Activated B cell treated with CpG ODN at 0.5 μM for 24 hours (primary cell): ENCODE data around the gene SREBF2. TPM values are rescaled to one million over a fixed set of nuclear protein-coding genes. Genes with fewer than 3 reads are reported as not detected.

ENCODE experiments used
- ATAC-seq: fragments of 200-7000 bp; cut with Tn5 transposase; one replicate; pipeline ENCODE4 v1.10.0; 2021; ENCODE audit warnings: low read depth, mild to moderate bottlenecking, moderate library complexity
- CTCF ChIA-PET: fragments of 350-600 bp; sonication (Branson Sonifier 250); formaldehyde crosslinking; loops from one replicate; lab custom pipeline; 2021; ENCODE audit warnings: antibody characterized with exemption; lab: Charles Lee
- POLR2A ChIA-PET: fragments of 350-600 bp; sonication (Branson Sonifier 250); formaldehyde crosslinking; loops from one replicate; lab custom pipeline; 2021; ENCODE audit warnings: antibody characterized with exemption; lab: Charles Lee
- DNase-seq: peaks from one replicate; pipeline ENCODE4 v3.0.0; 2022
- H3K27ac Mint-ChIP-seq: one replicate; pipeline ENCODE4 v1.8.0; 2020; ENCODE audit warnings: mixed read lengths
- H3K27me3 Mint-ChIP-seq: one replicate; pipeline ENCODE4 v1.8.0; 2021; ENCODE audit warnings: mixed read lengths
- H3K36me3 Mint-ChIP-seq: one replicate; pipeline ENCODE4 v1.8.0; 2021; ENCODE audit warnings: low read depth, mixed read lengths
- H3K4me1 Mint-ChIP-seq: one replicate; pipeline ENCODE4 v1.8.0; 2021; ENCODE audit warnings: mixed read lengths
- H3K4me3 Mint-ChIP-seq: one replicate; pipeline ENCODE4 v1.8.0; 2020; ENCODE audit warnings: mild to moderate bottlenecking, mixed read lengths
- H3K9me3 Mint-ChIP-seq: one replicate; pipeline ENCODE4 v1.8.0; 2020; ENCODE audit warnings: mixed read lengths
- intact Hi-C: fragments of 100-400 bp; cut with micrococcal nuclease; formaldehyde crosslinking; loops from one replicate; pipeline ENCODE4 v1.15.1; 2024
- total RNA-seq: library from RNA; stranded (reverse); gene quantifications from 2 replicates; pipeline ENCODE4 v1.2.3, GENCODE V29; 2022
- TF ChIP-seq, protein P1 (sequence below): fragments of 200-600 bp; IDR thresholded peaks from one replicate; pipeline ENCODE4 v1.8.0; 2022; ENCODE audit warnings: antibody characterized with exemption, mild to moderate bottlenecking

SREBF2 gene
- total RNA-seq, 1 donor from 2014 or later = 307 TPM

DNA sequence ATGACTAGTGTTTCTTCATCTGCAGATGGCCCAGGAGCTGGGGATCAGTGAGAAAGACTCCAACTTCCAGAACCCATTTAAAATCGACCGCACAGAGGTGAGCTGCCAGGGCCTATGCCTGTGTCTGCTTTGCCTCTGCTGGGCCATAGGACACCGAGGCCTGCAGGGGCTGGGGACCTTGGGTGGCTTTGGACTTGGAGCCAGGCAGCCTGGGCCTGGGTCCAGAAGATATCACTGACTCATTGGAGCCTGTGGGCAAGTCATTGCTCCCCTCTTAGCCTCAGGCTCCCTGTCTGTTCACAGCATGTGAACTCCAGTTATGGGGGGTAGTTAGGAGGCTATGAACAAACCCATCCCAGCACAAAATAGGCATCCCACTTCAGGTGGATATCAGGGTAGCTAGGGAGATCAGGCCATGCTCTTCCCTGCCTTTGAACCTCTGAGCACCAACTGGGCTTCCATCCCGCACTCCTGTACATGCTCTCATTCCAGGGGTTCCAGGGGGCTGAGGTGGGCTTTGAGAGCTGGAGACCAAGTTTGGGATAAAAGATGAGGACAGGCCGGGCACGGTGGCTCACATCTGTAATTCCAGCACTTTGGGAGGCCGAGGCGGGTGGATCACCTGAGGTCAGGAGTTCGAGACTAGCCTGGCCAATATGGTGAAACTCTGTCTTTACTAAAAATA is 19.0 kb upstream of the SREBF2 start:
- Mint-ChIP-seq H3K36me3 (peaks cover 48% of the 10 kb centered on the region), H3K27ac (no peak overlapping the region), H3K27me3 (no peaks in the 10 kb centered on the region), H3K4me1 (no peaks in the 10 kb centered on the region), H3K9me3 (no peaks in the 10 kb centered on the region), H3K4me3 (no peak overlapping the region)
- ChIA-PET CTCF (no interaction called here), POLR2A (interaction anchor here (2.3 kb wide), 1 partner anchor 14 kb away, joined by 12 read pairs; the partner anchor contains the start of gene CCDC134)
- intact Hi-C loops = no loop called here
- ATAC-seq = no peak
- TF ChIP-seq, protein P1, sequence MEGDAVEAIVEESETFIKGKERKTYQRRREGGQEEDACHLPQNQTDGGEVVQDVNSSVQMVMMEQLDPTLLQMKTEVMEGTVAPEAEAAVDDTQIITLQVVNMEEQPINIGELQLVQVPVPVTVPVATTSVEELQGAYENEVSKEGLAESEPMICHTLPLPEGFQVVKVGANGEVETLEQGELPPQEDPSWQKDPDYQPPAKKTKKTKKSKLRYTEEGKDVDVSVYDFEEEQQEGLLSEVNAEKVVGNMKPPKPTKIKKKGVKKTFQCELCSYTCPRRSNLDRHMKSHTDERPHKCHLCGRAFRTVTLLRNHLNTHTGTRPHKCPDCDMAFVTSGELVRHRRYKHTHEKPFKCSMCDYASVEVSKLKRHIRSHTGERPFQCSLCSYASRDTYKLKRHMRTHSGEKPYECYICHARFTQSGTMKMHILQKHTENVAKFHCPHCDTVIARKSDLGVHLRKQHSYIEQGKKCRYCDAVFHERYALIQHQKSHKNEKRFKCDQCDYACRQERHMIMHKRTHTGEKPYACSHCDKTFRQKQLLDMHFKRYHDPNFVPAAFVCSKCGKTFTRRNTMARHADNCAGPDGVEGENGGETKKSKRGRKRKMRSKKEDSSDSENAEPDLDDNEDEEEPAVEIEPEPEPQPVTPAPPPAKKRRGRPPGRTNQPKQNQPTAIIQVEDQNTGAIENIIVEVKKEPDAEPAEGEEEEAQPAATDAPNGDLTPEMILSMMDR = no peak
- DNase-seq = no peak

GRCh38 chr22:41815716-41816115 is 17.2 kb upstream of the SREBF2 start:
- ChIA-PET CTCF (no interaction called here), POLR2A (interaction anchor here (0.9 kb wide), 1 partner anchor 125 kb away, joined by 4 read pairs; no protein-coding TSS in a partner anchor)
- TF ChIP-seq, protein P1 = no peak
- Mint-ChIP-seq H3K4me3 (no peak overlapping the region), H3K9me3 (no peaks in the 10 kb centered on the region), H3K36me3 (peaks cover 43% of the 10 kb centered on the region), H3K27ac (no peak overlapping the region), H3K27me3 (no peaks in the 10 kb centered on the region), H3K4me1 (no peaks in the 10 kb centered on the region)
- DNase-seq (no peak), ATAC-seq (no peak)
- intact Hi-C loops = no loop called here

- H3K4me3 Mint-ChIP-seq = no peak overlapping the region
- peaks cover 41% of the 10 kb centered on the region for H3K36me3 Mint-ChIP-seq
- no peaks in the 10 kb centered on the region for H3K9me3 Mint-ChIP-seq
- no peak overlapping the region for H3K27ac Mint-ChIP-seq
- ATAC-seq = no peak
- DNase-seq = no peak
- ChIA-PET POLR2A (interaction anchor here (0.9 kb wide), 1 partner anchor 124 kb away, joined by 4 read pairs; no protein-coding TSS in a partner anchor), CTCF (no interaction called here)
- TF ChIP-seq, protein P1 = no peak
- no peaks in the 10 kb centered on the region for H3K4me1 Mint-ChIP-seq
- intact Hi-C loops = no loop called here
- no peaks in the 10 kb centered on the region for H3K27me3 Mint-ChIP-seq
Observed at GRCh38 chr22:41816241-41816640, 16.7 kb upstream of the SREBF2 start.

GRCh38 chr22:41816871-41817270 is 16.0 kb upstream of the SREBF2 start:
- peaks cover 37% of the 10 kb centered on the region for H3K36me3 Mint-ChIP-seq
- H3K27ac Mint-ChIP-seq = no peak overlapping the region
- no peaks in the 10 kb centered on the region for H3K4me1 Mint-ChIP-seq
- no peaks in the 10 kb centered on the region for H3K27me3 Mint-ChIP-seq
- no peak for ATAC-seq
- intact Hi-C loops = no loop called here
- TF ChIP-seq, protein P1 = no peak
- ChIA-PET CTCF (no interaction called here), POLR2A (no interaction called here)
- no peak for DNase-seq
- no peaks in the 10 kb centered on the region for H3K9me3 Mint-ChIP-seq
- no peak overlapping the region for H3K4me3 Mint-ChIP-seq

GRCh38 chr22:41818011-41818410 is 14.9 kb upstream of the SREBF2 start:
- intact Hi-C loops = no loop called here
- Mint-ChIP-seq H3K4me3 (no peak overlapping the region), H3K9me3 (no peaks in the 10 kb centered on the region), H3K4me1 (peaks cover 5% of the 10 kb centered on the region), H3K36me3 (peaks cover 36% of the 10 kb centered on the region), H3K27ac (no peak overlapping the region), H3K27me3 (no peaks in the 10 kb centered on the region)
- TF ChIP-seq, protein P1 = no peak
- ChIA-PET POLR2A (interaction anchor here (0.7 to 1.6 kb wide), 3 partner anchors 15 to 109 kb away, joined by 3 to 6 read pairs (median 4); partner anchors contain the start of genes SREBF2 and TNFRSF13C), CTCF (interaction anchor here (1.5 kb wide), 1 partner anchor 123 kb away, joined by 4 read pairs; no protein-coding TSS in a partner anchor)
- ATAC-seq = no peak
- DNase-seq = no peak
